ENCODE results near the gene AUTS2.

AUTS2 gene

GRCh38 chr7:70595370-70595754 is 997.1 kb downstream of the AUTS2 start:
- peak overlapping the region; percentile 45 for H3K4me3 ChIP-seq (ENCODE audit: low read depth, low read length)
- TF ChIP-seq CTCF (IDR thresholded peaks at IDR 0.05; ENCODE audit: insufficient read depth, low read depth, low read length, missing control alignments) = no peak
- no peak for DNase-seq (ENCODE audit: low read depth)

- peak; percentile 75 for DNase-seq (ENCODE audit: low read depth)
- TF ChIP-seq CTCF (IDR thresholded peaks at IDR 0.05; ENCODE audit: insufficient read depth, low read depth, low read length, missing control alignments) = no peak
- peak overlapping the region; percentile 45 for H3K4me3 ChIP-seq (ENCODE audit: low read depth, low read length)
These were observed 997.7 kb downstream of the AUTS2 start for GRCh38 chr7:70595755-70596597.

- no peak for DNase-seq (ENCODE audit: low read depth)
- TF ChIP-seq CTCF (IDR thresholded peaks at IDR 0.05; ENCODE audit: insufficient read depth, low read depth, low read length, missing control alignments) = no peak
- H3K4me3 ChIP-seq (ENCODE audit: low read depth, low read length) = peak overlapping the region; percentile 45
These were observed 998.3 kb downstream of the AUTS2 start for GRCh38 chr7:70596598-70596913.

DNA sequence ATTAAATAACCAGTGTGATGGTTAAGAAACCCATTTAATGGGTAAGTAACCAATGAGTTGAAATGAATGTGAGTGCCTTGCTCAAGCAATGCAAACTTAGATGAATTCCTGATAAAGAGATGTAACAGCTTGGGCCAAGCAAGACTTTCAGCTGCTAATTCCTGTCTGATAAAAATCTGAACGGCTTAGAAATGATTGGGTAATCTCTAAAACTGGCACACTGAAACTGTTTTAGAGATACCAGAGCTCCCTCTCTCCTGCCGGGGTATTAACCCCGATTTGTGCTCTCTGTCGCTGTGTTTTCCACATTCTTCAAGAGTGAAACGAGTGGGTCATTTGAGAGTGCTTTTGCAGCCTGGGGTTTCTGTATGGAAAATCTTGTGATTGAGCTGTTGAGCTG is 998.8 kb downstream of the AUTS2 start:
- no peak for DNase-seq (ENCODE audit: low read depth)
- no peak for TF ChIP-seq CTCF (IDR thresholded peaks at IDR 0.05; ENCODE audit: insufficient read depth, low read depth, low read length, missing control alignments)
- H3K4me3 ChIP-seq (ENCODE audit: low read depth, low read length) = peak overlapping the region; percentile 45

DNA sequence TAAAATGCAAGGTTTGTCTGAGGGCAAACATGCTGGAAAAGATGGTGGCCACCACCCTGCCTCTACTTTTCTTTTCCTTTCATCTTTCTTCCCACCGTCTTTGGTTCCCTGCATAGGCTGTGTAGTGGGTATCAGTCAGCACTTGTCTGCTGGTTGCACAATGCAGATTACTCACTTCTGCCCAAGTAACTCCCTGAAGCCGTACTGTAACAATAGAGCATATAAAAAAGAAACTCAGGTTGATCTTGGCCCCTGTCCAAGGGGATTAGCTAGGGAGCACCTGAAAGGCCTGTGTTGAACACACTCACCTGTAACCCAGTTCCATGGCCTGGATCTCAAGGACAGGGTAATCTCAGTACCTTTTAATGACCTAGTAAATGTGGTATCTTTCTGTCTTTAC is 1000.7 kb downstream of the AUTS2 start:
- no peak for TF ChIP-seq CTCF (IDR thresholded peaks at IDR 0.05; ENCODE audit: insufficient read depth, low read depth, low read length, missing control alignments)
- DNase-seq (ENCODE audit: low read depth) = no peak

GRCh38 chr7:70599446-70600190 is 1001.3 kb downstream of the AUTS2 start:
- no peak for TF ChIP-seq CTCF (IDR thresholded peaks at IDR 0.05; ENCODE audit: insufficient read depth, low read depth, low read length, missing control alignments)
- no peak overlapping the region for H3K4me3 ChIP-seq (ENCODE audit: low read depth, low read length)
- DNase-seq (ENCODE audit: low read depth) = peak; percentile 28

More for the DNA sequence above, 1000.7 kb downstream of the AUTS2 start:
- no peak overlapping the region for H3K4me3 ChIP-seq (ENCODE audit: low read depth, low read length)
